Uterus (tissue), 4 donors: Measurements from ENCODE around the gene OPRL1. TPM values are rescaled to one million over a fixed set of nuclear protein-coding genes. Genes with fewer than 3 reads are reported as not detected.
"Not testable (repeated sequence)": the region's sequence is repeated elsewhere in the genome, so short reads cannot be mapped to it uniquely, and the experiment has no call there.

Experiments used
- DNase-seq, 2 donors: peaks; one replicate each; pipeline ENCODE4 v3.0.0-alpha.2; 2019 to 2020
- H3K27ac ChIP-seq, 2 donors: fragments of 200-600 bp; sonication (generic); 1 replicate in 1 of 2; 2 replicates in 1 of 2; pipeline ENCODE4 v1.5.1; 2016 to 2018
- H3K27me3 ChIP-seq, 2 donors: fragments of 200-600 bp; sonication (generic); one replicate each; pipeline ENCODE4 v1.5.1; 2018 to 2019; ENCODE audit warnings: control low read depth in 1 of 2
- H3K36me3 ChIP-seq, 2 donors: fragments of 200-600 bp; sonication (generic); one replicate each; pipeline ENCODE4 v1.5.1; 2019; ENCODE audit warnings: control low read depth in 1 of 2
- H3K4me1 ChIP-seq, 2 donors: fragments of 200-600 bp; sonication (generic); one replicate each; pipeline ENCODE4 v1.5.1; 2018 to 2019; ENCODE audit warnings: control low read depth in 1 of 2
- H3K4me3 ChIP-seq, 2 donors: fragments of 200-600 bp; sonication (generic); 1 replicate in 1 of 2; 2 replicates in 1 of 2; pipeline ENCODE4 v1.5.1; 2018 to 2019; ENCODE audit warnings: mild to moderate bottlenecking in 1 of 2
- H3K9me3 ChIP-seq, 2 donors: fragments of 200-600 bp; sonication (generic); one replicate each; pipeline ENCODE4 v1.5.1; 2019; ENCODE audit warnings: control low read depth in 1 of 2
- CTCF ChIP-seq, 4 experiments: fragments of 200-600 bp in 2 of 4; fragments of 450-650 bp in 2 of 4; sonication (generic) in 2 of 4; IDR thresholded peaks; one replicate each; pipeline ENCODE4 v1.5.1; 2016 to 2019; ENCODE audit warnings: antibody characterized with exemption in 4 of 4, mild to moderate bottlenecking in 2 of 4, moderate library complexity in 1 of 4
- POLR2A ChIP-seq, 2 donors: fragments of 450-650 bp; IDR thresholded peaks; one replicate each; pipeline ENCODE4 v1.6.1; 2016; ENCODE audit warnings: antibody characterized with exemption in 2 of 2, mild to moderate bottlenecking in 1 of 2, moderate library complexity in 1 of 2
- intact Hi-C: fragments of 100-400 bp; cut with DNase I; formaldehyde crosslinking; loops from one replicate; pipeline ENCODE4 v1.15.1; 2023; ENCODE audit warnings: low total_unique reads
- total RNA-seq, 4 donors: library from RNA; depleted of rRNA in 3 of 4; stranded (reverse); fragments of >200 nt in 3 of 4; gene quantifications; one replicate each; pipeline versions ENCODE4 v1.1.0 to v1.2.4, GENCODE V29; 2014 to 2023
- donor health status: DM: yes; HTN: yes; CAD: no.

Gene OPRL1
- total RNA-seq, 4 donors from 2014 or later, result 0.51 to 1.9 (median 0.64) TPM; not detected in 1

- Histone ChIP-seq H3K36me3 (no peaks in the 10 kb centered on the region), H3K4me3 (no peak overlapping the region), H3K27ac (no peak overlapping the region), H3K27me3 (no peaks in the 10 kb centered on the region), H3K9me3 (no peaks in the 10 kb centered on the region), H3K4me1 (no peaks in the 10 kb centered on the region)
- TF ChIP-seq POLR2A (IDR thresholded peaks at IDR 0.05) (no peak), CTCF (IDR thresholded peaks at IDR 0.05) (no peak)
- intact Hi-C loops, result no loop called here
- DNase-seq, result no peak
These were observed 39.9 kb downstream of the OPRL1 start for GRCh38 chr20:64119681-64120341.

GRCh38 chr20:64121586-64121985 is 41.7 kb downstream of the OPRL1 start:
- no peak for DNase-seq
- no peaks in the 10 kb centered on the region for H3K9me3 ChIP-seq
- H3K27ac ChIP-seq, result no peak overlapping the region
- H3K4me1 ChIP-seq, result no peaks in the 10 kb centered on the region
- intact Hi-C loops, result no loop called here
- H3K27me3 ChIP-seq, result no peaks in the 10 kb centered on the region
- H3K36me3 ChIP-seq, result no peaks in the 10 kb centered on the region
- TF ChIP-seq CTCF (IDR thresholded peaks at IDR 0.05) (no peak), POLR2A (IDR thresholded peaks at IDR 0.05) (no peak)
- H3K4me3 ChIP-seq, result no peak overlapping the region

- H3K27ac ChIP-seq, DNase-seq, intact Hi-C loops: not testable (repeated sequence)
These were observed 43.0 kb downstream of the OPRL1 start for GRCh38 chr20:64122927-64123326.

GRCh38 chr20:64123517-64123916 is 43.6 kb downstream of the OPRL1 start:
- intact Hi-C loops, H3K9me3 ChIP-seq, H3K27me3 ChIP-seq, H3K4me3 ChIP-seq, DNase-seq, H3K36me3 ChIP-seq, H3K27ac ChIP-seq, H3K4me1 ChIP-seq: not testable (repeated sequence)

More at GRCh38 chr20:64122927-64123326, 43.0 kb downstream of the OPRL1 start:
- not testable (repeated sequence) for H3K27me3 ChIP-seq, H3K36me3 ChIP-seq, H3K4me1 ChIP-seq, H3K4me3 ChIP-seq, H3K9me3 ChIP-seq

- intact Hi-C loops, result no loop called here
- H3K4me3 ChIP-seq, result no peak overlapping the region
- no peaks in the 10 kb centered on the region for H3K9me3 ChIP-seq
- no peaks in the 10 kb centered on the region for H3K27me3 ChIP-seq
- no peaks in the 10 kb centered on the region for H3K4me1 ChIP-seq
- H3K27ac ChIP-seq, result no peak overlapping the region
- no peak for DNase-seq
- TF ChIP-seq CTCF (IDR thresholded peaks at IDR 0.05) (no peak), POLR2A (IDR thresholded peaks at IDR 0.05) (no peak)
- H3K36me3 ChIP-seq, result no peaks in the 10 kb centered on the region
These were observed 49.4 kb downstream of the OPRL1 start for GRCh38 chr20:64129146-64129782.

GRCh38 chr20:64130271-64130670 is 50.4 kb downstream of the OPRL1 start:
- TF ChIP-seq POLR2A (IDR thresholded peaks at IDR 0.05), result no peak
- no peak for TF ChIP-seq CTCF (IDR thresholded peaks at IDR 0.05)
- Histone ChIP-seq H3K27me3 (no peaks in the 10 kb centered on the region), H3K4me3 (no peak overlapping the region), H3K9me3 (no peaks in the 10 kb centered on the region), H3K36me3 (no peaks in the 10 kb centered on the region), H3K27ac (no peak overlapping the region), H3K4me1 (no peaks in the 10 kb centered on the region)
- DNase-seq, result no peak
- intact Hi-C loops, result no loop called here
